KOPT-K1 (cell line): ENCODE results near the gene FOXN4.

Experiments
- H3K27ac ChIP-seq: fragments of 200-600 bp; sonication (generic); 2 replicates; pipeline ENCODE4 v1.5.1; 2016; ENCODE audit warnings: antibody characterized with exemption, mild to moderate bottlenecking, low read depth, low read length; ENCODE audit not compliant: poor library complexity, severe bottlenecking
- H3K36me3 ChIP-seq: fragments of 200-600 bp; sonication (generic); 2 replicates; pipeline ENCODE4 v1.5.1; 2017; ENCODE audit warnings: antibody characterized with exemption, mild to moderate bottlenecking, low read length, moderate library complexity; ENCODE audit not compliant: insufficient read depth
- H3K9me3 ChIP-seq: fragments of 200-600 bp; sonication (generic); 2 replicates; pipeline ENCODE4 v1.5.1; 2017; ENCODE audit warnings: antibody characterized with exemption, low read length, mild to moderate bottlenecking; ENCODE audit not compliant: insufficient read depth, poor library complexity, severe bottlenecking

Gene FOXN4

GRCh38 chr12:109292342-109292711 lies 16.8 kb downstream of the FOXN4 start:
- no peaks in the 10 kb centered on the region for H3K9me3 ChIP-seq
- no peak overlapping the region for H3K27ac ChIP-seq
- H3K36me3 ChIP-seq: no peaks in the 10 kb centered on the region

GRCh38 chr12:109291521-109292341 lies 17.4 kb downstream of the FOXN4 start:
- no peaks in the 10 kb centered on the region for H3K9me3 ChIP-seq
- no peak overlapping the region for H3K27ac ChIP-seq
- H3K36me3 ChIP-seq: no peaks in the 10 kb centered on the region

GRCh38 chr12:109291117-109291516 lies 18.0 kb downstream of the FOXN4 start:
- Histone ChIP-seq H3K27ac (no peak overlapping the region), H3K9me3 (no peaks in the 10 kb centered on the region), H3K36me3 (no peaks in the 10 kb centered on the region)

- Histone ChIP-seq H3K27ac (no peak overlapping the region), H3K9me3 (no peaks in the 10 kb centered on the region), H3K36me3 (no peaks in the 10 kb centered on the region)
These were observed 19.0 kb downstream of the FOXN4 start for GRCh38 chr12:109290061-109290460.

GRCh38 chr12:109289551-109289950 lies 19.5 kb downstream of the FOXN4 start:
- Histone ChIP-seq H3K36me3 (no peaks in the 10 kb centered on the region), H3K9me3 (no peaks in the 10 kb centered on the region), H3K27ac (no peak overlapping the region)

GRCh38 chr12:109289004-109289403 lies 20.1 kb downstream of the FOXN4 start:
- no peaks in the 10 kb centered on the region for H3K9me3 ChIP-seq
- H3K27ac ChIP-seq: no peak overlapping the region
- no peaks in the 10 kb centered on the region for H3K36me3 ChIP-seq

GRCh38 chr12:109288571-109288970 lies 20.5 kb downstream of the FOXN4 start:
- Histone ChIP-seq H3K9me3 (no peaks in the 10 kb centered on the region), H3K36me3 (no peaks in the 10 kb centered on the region), H3K27ac (no peak overlapping the region)

GRCh38 chr12:109287811-109288469 lies 21.1 kb downstream of the FOXN4 start:
- Histone ChIP-seq H3K27ac (no peak overlapping the region), H3K9me3 (no peaks in the 10 kb centered on the region), H3K36me3 (no peaks in the 10 kb centered on the region)

- Histone ChIP-seq H3K9me3 (no peaks in the 10 kb centered on the region), H3K36me3 (no peaks in the 10 kb centered on the region), H3K27ac (no peak overlapping the region)
These were observed 21.9 kb downstream of the FOXN4 start for GRCh38 chr12:109287181-109287580.

GRCh38 chr12:109286652-109287051 lies 22.4 kb downstream of the FOXN4 start:
- Histone ChIP-seq H3K36me3 (no peaks in the 10 kb centered on the region), H3K27ac (no peak overlapping the region), H3K9me3 (no peaks in the 10 kb centered on the region)

GRCh38 chr12:109286252-109286651 lies 22.8 kb downstream of the FOXN4 start:
- Histone ChIP-seq H3K9me3 (no peaks in the 10 kb centered on the region), H3K27ac (no peak overlapping the region), H3K36me3 (no peaks in the 10 kb centered on the region)

- Histone ChIP-seq H3K27ac (no peak overlapping the region), H3K9me3 (no peaks in the 10 kb centered on the region), H3K36me3 (no peaks in the 10 kb centered on the region)
These were observed 24.7 kb downstream of the FOXN4 start for GRCh38 chr12:109284392-109284791.

- Histone ChIP-seq H3K36me3 (no peaks in the 10 kb centered on the region), H3K27ac (no peak overlapping the region), H3K9me3 (no peaks in the 10 kb centered on the region)
These were observed 27.6 kb downstream of the FOXN4 start for GRCh38 chr12:109281452-109281851.

- Histone ChIP-seq H3K9me3 (no peaks in the 10 kb centered on the region), H3K36me3 (no peaks in the 10 kb centered on the region), H3K27ac (no peak overlapping the region)
These were observed 29.6 kb downstream of the FOXN4 start for GRCh38 chr12:109279525-109279924.

- H3K9me3 ChIP-seq: no peaks in the 10 kb centered on the region
- no peaks in the 10 kb centered on the region for H3K36me3 ChIP-seq
- no peak overlapping the region for H3K27ac ChIP-seq
These were observed 30.2 kb downstream of the FOXN4 start for GRCh38 chr12:109278912-109279311.
